Activated CD4-positive, alpha-beta T cell treated with anti-CD3 and anti-CD28 coated beads for 36 hours (primary cell): Measurements from ENCODE around the gene LMBR1. TPM values are rescaled to one million over a fixed set of nuclear protein-coding genes. Genes with fewer than 3 reads are reported as not detected.
"Not testable (repeated sequence)": the region's sequence is repeated elsewhere in the genome, so short reads cannot be mapped to it uniquely, and the experiment has no call there.

Experiments
- ATAC-seq: fragments of 200-7000 bp; cut with Tn5 transposase; one replicate; pipeline ENCODE4 v1.10.0; 2021; ENCODE audit warnings: mild to moderate bottlenecking, moderate library complexity
- CTCF ChIA-PET: fragments of 350-600 bp; sonication (Branson Sonifier 250); formaldehyde crosslinking; loops from one replicate; lab custom pipeline; 2021; ENCODE audit warnings: antibody characterized with exemption; lab: Charles Lee
- POLR2A ChIA-PET: fragments of 350-600 bp; sonication (Branson Sonifier 250); formaldehyde crosslinking; loops from one replicate; lab custom pipeline; 2021; ENCODE audit warnings: antibody characterized with exemption, inconsistent platforms; lab: Charles Lee
- DNase-seq: peaks from one replicate; pipeline ENCODE4 v3.0.0-alpha.2; 2020
- H3K27ac Mint-ChIP-seq: one replicate; pipeline ENCODE4 v1.8.0; 2021; ENCODE audit warnings: mixed read lengths
- H3K27me3 Mint-ChIP-seq: one replicate; pipeline ENCODE4 v1.8.0; 2021; ENCODE audit warnings: mixed read lengths
- H3K36me3 Mint-ChIP-seq: one replicate; pipeline ENCODE4 v1.8.0; 2021; ENCODE audit warnings: low read depth, mixed read lengths
- H3K4me1 Mint-ChIP-seq: one replicate; pipeline ENCODE4 v1.8.0; 2021; ENCODE audit warnings: mixed read lengths
- H3K4me3 Mint-ChIP-seq: one replicate; pipeline ENCODE4 v1.8.0; 2021; ENCODE audit warnings: mild to moderate bottlenecking, moderate library complexity, mixed read lengths
- H3K9me3 Mint-ChIP-seq: one replicate; pipeline ENCODE4 v1.8.0; 2021; ENCODE audit warnings: low read depth, mixed read lengths
- intact Hi-C, 2 experiments: fragments of 100-400 bp; cut with DNase I in 1 of 2; cut with micrococcal nuclease in 1 of 2; formaldehyde crosslinking; loops; one replicate each; pipeline versions ENCODE4 v1.14.2 to v1.15.1; 2022 to 2024; cut with DNase I, micrococcal nuclease
- total RNA-seq, 2 experiments: library from RNA; stranded (reverse); gene quantifications; one replicate each; pipeline ENCODE4 v1.2.3, GENCODE V29; 2021

LMBR1 gene
- total RNA-seq, result 10 to 100 TPM; 31.0 to 39.0 TPM

GRCh38 chr7:156892821-156893706 is at the start of gene LMBR1:
TSS of gene LMBR1 (minus strand) at chr7:156893183. CDS start at chr7:156892993, 190 bp downstream.
- CTCF ChIA-PET, result interaction anchor here (0.6 to 1.9 kb wide), 10 partner anchors 11 to 446 kb away, joined by 3 to 14 read pairs (median 4); partner anchors contain the start of gene NOM1
- no peaks in the 10 kb centered on the region for H3K9me3 Mint-ChIP-seq
- peak within 1 kb of the TSS; percentile 88 for H3K4me3 Mint-ChIP-seq
- POLR2A ChIA-PET, result interaction anchor here (0.6 to 1.5 kb wide), 5 partner anchors 11 to 109 kb away, joined by 3 to 4 read pairs (median 3); partner anchors contain the start of gene NOM1
- peaks cover 38% of the 10 kb centered on the region for H3K4me1 Mint-ChIP-seq
- intact Hi-C loops, result loop anchor here (1.0 to 2.0 kb wide), 12 partner anchors 25 to 1248 kb away; partner anchors contain the start of genes NOM1 (in 2 of the 2), UBE3C (in 2 of the 2), DNAJB6 (in 1 of the 2) and RBM33 (in 1 of the 2)
- DNase-seq, result peak; percentile 97
- H3K36me3 Mint-ChIP-seq, result no peaks in the 10 kb centered on the region
- ATAC-seq, result peak; percentile 89
- H3K27ac Mint-ChIP-seq, result peak within 1 kb of the TSS; percentile 90
- no peaks in the 10 kb centered on the region for H3K27me3 Mint-ChIP-seq

- Mint-ChIP-seq H3K9me3 (peaks cover 7% of the 10 kb centered on the region), H3K27ac (no peak overlapping the region), H3K4me1 (no peaks in the 10 kb centered on the region), H3K27me3 (peaks cover 25% of the 10 kb centered on the region), H3K36me3 (peaks cover 6% of the 10 kb centered on the region), H3K4me3 (peak overlapping the region; percentile 27)
- ATAC-seq, result peak; percentile 74
- intact Hi-C loops, result no loop called here
- peak; percentile 56 for DNase-seq
- POLR2A ChIA-PET, result no interaction called here
- CTCF ChIA-PET, result interaction anchor here (0.7 to 0.8 kb wide), 2 partner anchors 16 to 38 kb away, joined by 3 read pairs; no protein-coding TSS in a partner anchor
Measured at GRCh38 chr7:156942708-156943090, 49.7 kb upstream of the LMBR1 start.

- no peaks in the 10 kb centered on the region for H3K4me1 Mint-ChIP-seq
- no peak for ATAC-seq
- ChIA-PET POLR2A (no interaction called here), CTCF (no interaction called here)
- no peak overlapping the region for H3K4me3 Mint-ChIP-seq
- H3K27ac Mint-ChIP-seq, result no peak overlapping the region
- intact Hi-C loops, result no loop called here
- peaks cover 6% of the 10 kb centered on the region for H3K36me3 Mint-ChIP-seq
- no peak for DNase-seq
- peaks cover 25% of the 10 kb centered on the region for H3K27me3 Mint-ChIP-seq
- H3K9me3 Mint-ChIP-seq, result peaks cover 7% of the 10 kb centered on the region
Measured at GRCh38 chr7:156941393-156942182, 48.6 kb upstream of the LMBR1 start.

- ATAC-seq, result no peak
- POLR2A ChIA-PET, result no interaction called here
- DNase-seq, result no peak
- intact Hi-C loops, result no loop called here
- Mint-ChIP-seq H3K9me3 (peaks cover 7% of the 10 kb centered on the region), H3K4me1 (no peaks in the 10 kb centered on the region), H3K4me3 (no peak overlapping the region), H3K27ac (no peak overlapping the region), H3K36me3 (peaks cover 6% of the 10 kb centered on the region), H3K27me3 (peaks cover 25% of the 10 kb centered on the region)
- CTCF ChIA-PET, result no interaction called here
Measured at GRCh38 chr7:156940421-156941122, 47.6 kb upstream of the LMBR1 start.

GRCh38 chr7:156936766-156937165 is 43.8 kb upstream of the LMBR1 start:
- DNase-seq, H3K36me3 Mint-ChIP-seq, H3K27me3 Mint-ChIP-seq, H3K4me1 Mint-ChIP-seq, H3K9me3 Mint-ChIP-seq, CTCF ChIA-PET, H3K27ac Mint-ChIP-seq, ATAC-seq, intact Hi-C loops, POLR2A ChIA-PET, H3K4me3 Mint-ChIP-seq: not testable (repeated sequence)

- no peak for ATAC-seq
- intact Hi-C loops, result no loop called here
- Mint-ChIP-seq H3K27me3 (no peaks in the 10 kb centered on the region), H3K36me3 (no peaks in the 10 kb centered on the region), H3K4me3 (no peak overlapping the region), H3K27ac (no peak overlapping the region), H3K9me3 (no peaks in the 10 kb centered on the region), H3K4me1 (peaks cover 5% of the 10 kb centered on the region)
- ChIA-PET POLR2A (no interaction called here), CTCF (interaction anchor here (1.0 kb wide), 1 partner anchor 14 kb away, joined by 4 read pairs; the partner anchor contains the start of gene NOM1)
- no peak for DNase-seq
Measured at GRCh38 chr7:156935250-156935649, 42.3 kb upstream of the LMBR1 start.

- POLR2A ChIA-PET, result no interaction called here
- no peaks in the 10 kb centered on the region for H3K36me3 Mint-ChIP-seq
- DNase-seq (no peak), ATAC-seq (no peak)
- peaks cover 20% of the 10 kb centered on the region for H3K4me1 Mint-ChIP-seq
- H3K27me3 Mint-ChIP-seq, result peaks cover 3% of the 10 kb centered on the region
- intact Hi-C loops, result no loop called here
- CTCF ChIA-PET, result no interaction called here
- no peak overlapping the region for H3K27ac Mint-ChIP-seq
- no peaks in the 10 kb centered on the region for H3K9me3 Mint-ChIP-seq
- no peak overlapping the region for H3K4me3 Mint-ChIP-seq
Measured at GRCh38 chr7:156932006-156932405, 39.0 kb upstream of the LMBR1 start.

- Mint-ChIP-seq H3K4me3 (no peak overlapping the region), H3K27ac (no peak overlapping the region), H3K9me3 (no peaks in the 10 kb centered on the region), H3K36me3 (no peaks in the 10 kb centered on the region), H3K4me1 (peaks cover 20% of the 10 kb centered on the region), H3K27me3 (peaks cover 3% of the 10 kb centered on the region)
- POLR2A ChIA-PET, result no interaction called here
- ATAC-seq (peak; percentile 64), DNase-seq (peak; percentile 29)
- intact Hi-C loops, result no loop called here
- CTCF ChIA-PET, result interaction anchor here (1.4 kb wide), 1 partner anchor 17 kb away, joined by 4 read pairs; no protein-coding TSS in a partner anchor
Measured at GRCh38 chr7:156929789-156930539, 37.0 kb upstream of the LMBR1 start.

- intact Hi-C loops, result no loop called here
- no peak for ATAC-seq
- no peak overlapping the region for H3K27ac Mint-ChIP-seq
Measured at GRCh38 chr7:156928406-156928747, 35.4 kb upstream of the LMBR1 start.

GRCh38 chr7:156927571-156928405 is 34.8 kb upstream of the LMBR1 start:
- CTCF ChIA-PET, result interaction anchor here (1.0 kb wide), 1 partner anchor 23 kb away, joined by 5 read pairs; no protein-coding TSS in a partner anchor
- Mint-ChIP-seq H3K4me1 (peaks cover 34% of the 10 kb centered on the region), H3K9me3 (peaks cover 2% of the 10 kb centered on the region), H3K27ac (no peak overlapping the region), H3K27me3 (peaks cover 5% of the 10 kb centered on the region), H3K4me3 (no peak overlapping the region), H3K36me3 (no peaks in the 10 kb centered on the region)
- ATAC-seq (no peak), DNase-seq (no peak)
- POLR2A ChIA-PET, result no interaction called here
- intact Hi-C loops, result no loop called here

More at GRCh38 chr7:156928406-156928747, 35.4 kb upstream of the LMBR1 start:
- CTCF ChIA-PET, result no interaction called here
- POLR2A ChIA-PET, result no interaction called here
- Mint-ChIP-seq H3K27me3 (peaks cover 4% of the 10 kb centered on the region), H3K4me3 (no peak overlapping the region), H3K9me3 (peaks cover under 1% of the 10 kb centered on the region), H3K4me1 (peaks cover 29% of the 10 kb centered on the region), H3K36me3 (no peaks in the 10 kb centered on the region)
- DNase-seq, result no peak
